Nephron progenitor cell (in vitro differentiated cells): ENCODE measurements around the gene HMGB1.
"Not testable (repeated sequence)": the region's sequence is repeated elsewhere in the genome, so short reads cannot be mapped to it uniquely, and the experiment has no call there.

Source experiments
- DNase-seq: peaks from one replicate; pipeline ENCODE4 v3.0.0; 2021
- H3K27ac Mint-ChIP-seq: 2 replicates; pipeline ENCODE4 v1.8.0; 2021; ENCODE audit warnings: mild to moderate bottlenecking, moderate library complexity, mixed read lengths
- H3K27me3 Mint-ChIP-seq: 2 replicates; pipeline ENCODE4 v1.8.0; 2021; ENCODE audit warnings: mild to moderate bottlenecking, low read depth, mixed read lengths; ENCODE audit not compliant: poor library complexity
- H3K36me3 Mint-ChIP-seq: 2 replicates; pipeline ENCODE4 v1.8.0; 2021; ENCODE audit warnings: low read depth, mixed read lengths
- H3K4me1 Mint-ChIP-seq: 2 replicates; pipeline ENCODE4 v1.8.0; 2021; ENCODE audit warnings: mixed read lengths
- H3K4me3 Mint-ChIP-seq: 2 replicates; pipeline ENCODE4 v1.8.0; 2021; ENCODE audit warnings: mild to moderate bottlenecking, moderate library complexity, mixed read lengths
- H3K9me3 Mint-ChIP-seq: 2 replicates; pipeline ENCODE4 v1.8.0; 2021; ENCODE audit warnings: mild to moderate bottlenecking, moderate library complexity, mixed read lengths
- TF ChIP-seq, protein P1 (sequence below): fragments of 200-600 bp; sonication (generic); IDR thresholded peaks from 2 replicates; pipeline ENCODE4 v1.5.0; 2021; ENCODE audit warnings: antibody characterized with exemption

The HMGB1 gene

DNA sequence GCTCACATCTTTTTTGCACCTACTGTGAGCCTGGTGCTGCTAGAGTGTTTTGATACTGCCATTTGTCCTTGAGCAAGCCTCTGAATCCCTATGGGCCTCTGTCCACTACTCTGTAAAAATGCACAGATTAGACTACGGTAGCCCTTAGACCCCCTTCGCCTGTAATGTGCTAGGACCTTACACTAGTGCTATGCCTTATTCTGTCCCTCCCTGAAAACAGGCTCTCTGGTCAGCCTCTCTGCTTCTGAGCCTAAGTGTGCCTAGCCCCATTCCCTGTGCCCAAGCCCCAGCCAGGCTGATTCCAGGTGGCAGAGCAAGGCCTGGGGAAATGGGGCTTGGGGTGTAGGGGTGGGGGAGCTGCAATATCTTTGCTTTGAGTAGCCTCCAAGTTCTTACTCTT, 10.7 kb downstream of the HMGB1 start:
- DNase-seq: no peak
- Mint-ChIP-seq H3K9me3 (no peaks in the 10 kb centered on the region), H3K36me3 (peaks cover 20% of the 10 kb centered on the region), H3K4me1 (peaks cover 13% of the 10 kb centered on the region), H3K4me3 (no peak overlapping the region), H3K27me3 (peaks cover 8% of the 10 kb centered on the region), H3K27ac (peak overlapping the region; percentile 79)
- TF ChIP-seq, protein P1, sequence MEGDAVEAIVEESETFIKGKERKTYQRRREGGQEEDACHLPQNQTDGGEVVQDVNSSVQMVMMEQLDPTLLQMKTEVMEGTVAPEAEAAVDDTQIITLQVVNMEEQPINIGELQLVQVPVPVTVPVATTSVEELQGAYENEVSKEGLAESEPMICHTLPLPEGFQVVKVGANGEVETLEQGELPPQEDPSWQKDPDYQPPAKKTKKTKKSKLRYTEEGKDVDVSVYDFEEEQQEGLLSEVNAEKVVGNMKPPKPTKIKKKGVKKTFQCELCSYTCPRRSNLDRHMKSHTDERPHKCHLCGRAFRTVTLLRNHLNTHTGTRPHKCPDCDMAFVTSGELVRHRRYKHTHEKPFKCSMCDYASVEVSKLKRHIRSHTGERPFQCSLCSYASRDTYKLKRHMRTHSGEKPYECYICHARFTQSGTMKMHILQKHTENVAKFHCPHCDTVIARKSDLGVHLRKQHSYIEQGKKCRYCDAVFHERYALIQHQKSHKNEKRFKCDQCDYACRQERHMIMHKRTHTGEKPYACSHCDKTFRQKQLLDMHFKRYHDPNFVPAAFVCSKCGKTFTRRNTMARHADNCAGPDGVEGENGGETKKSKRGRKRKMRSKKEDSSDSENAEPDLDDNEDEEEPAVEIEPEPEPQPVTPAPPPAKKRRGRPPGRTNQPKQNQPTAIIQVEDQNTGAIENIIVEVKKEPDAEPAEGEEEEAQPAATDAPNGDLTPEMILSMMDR: no peak

DNA sequence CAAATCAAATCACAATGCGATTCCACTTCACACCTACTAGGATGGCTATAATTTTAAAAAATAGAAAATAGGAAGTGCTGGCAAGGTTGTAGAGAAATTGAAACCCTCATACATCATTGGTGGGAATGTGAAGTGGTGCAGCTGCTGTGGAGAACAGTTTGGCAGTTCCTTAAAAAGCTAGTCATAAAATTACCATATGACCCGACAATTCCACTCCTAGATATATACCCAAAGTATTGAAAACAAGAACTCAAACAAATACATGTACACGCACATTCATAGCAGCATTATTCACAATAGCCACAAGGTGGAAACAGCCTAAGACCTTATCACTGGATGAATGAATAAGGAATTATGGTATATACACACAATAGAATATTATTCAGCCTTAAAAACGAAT, 12.0 kb downstream of the HMGB1 start:
- no peak overlapping the region for H3K4me3 Mint-ChIP-seq
- no peak for DNase-seq
- H3K4me1 Mint-ChIP-seq: peaks cover 4% of the 10 kb centered on the region
- H3K9me3 Mint-ChIP-seq: no peaks in the 10 kb centered on the region
- H3K36me3 Mint-ChIP-seq: peaks cover 8% of the 10 kb centered on the region
- no peak overlapping the region for H3K27ac Mint-ChIP-seq
- peaks cover 12% of the 10 kb centered on the region for H3K27me3 Mint-ChIP-seq
- TF ChIP-seq, protein P1: no peak

DNA sequence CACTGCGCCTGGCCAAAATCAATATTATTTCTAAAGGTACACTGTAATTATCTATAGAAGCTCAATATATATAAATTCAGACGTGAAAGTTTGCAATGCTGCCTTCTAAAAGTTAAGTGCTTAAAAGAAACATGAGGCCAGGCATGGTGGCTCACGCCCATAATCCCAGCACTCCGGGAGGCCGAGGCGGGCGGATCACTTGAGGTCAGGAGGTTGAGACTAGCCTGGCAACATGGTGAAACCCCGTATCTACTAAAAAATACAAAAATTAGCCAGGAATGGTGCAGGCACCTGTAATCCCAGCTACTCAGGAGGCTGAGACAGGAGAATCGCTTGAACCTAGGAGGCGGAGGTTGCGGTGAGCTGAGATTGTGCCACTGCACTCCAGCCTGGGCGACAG, 14.3 kb downstream of the HMGB1 start:
- H3K27ac Mint-ChIP-seq, H3K9me3 Mint-ChIP-seq, H3K4me3 Mint-ChIP-seq, H3K4me1 Mint-ChIP-seq, H3K36me3 Mint-ChIP-seq, DNase-seq: not testable (repeated sequence)
- H3K27me3 Mint-ChIP-seq: peaks cover 12% of the 10 kb centered on the region

DNA sequence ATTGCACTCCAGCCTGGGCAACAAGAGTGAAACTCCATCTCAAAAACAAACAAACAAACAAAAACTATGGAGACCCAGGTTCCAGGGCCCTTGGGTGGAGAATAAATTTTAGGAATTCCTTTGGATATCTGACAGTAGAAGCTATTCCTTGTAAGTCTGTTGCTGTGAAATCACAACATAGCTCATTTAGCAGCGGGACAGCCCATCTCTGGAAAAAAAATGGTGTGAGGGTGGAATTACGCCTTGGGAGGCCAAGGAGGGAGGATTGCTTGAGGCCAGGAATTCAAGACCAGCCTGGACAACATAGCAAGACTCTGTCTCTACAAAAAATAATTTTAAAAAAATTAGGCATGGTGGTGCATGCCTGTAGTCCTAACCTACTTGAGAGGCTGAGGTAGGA, 15.7 kb downstream of the HMGB1 start:
- no peaks in the 10 kb centered on the region for H3K9me3 Mint-ChIP-seq
- no peak for DNase-seq
- no peaks in the 10 kb centered on the region for H3K36me3 Mint-ChIP-seq
- TF ChIP-seq, protein P1: no peak
- no peak overlapping the region for H3K4me3 Mint-ChIP-seq
- peaks cover 20% of the 10 kb centered on the region for H3K4me1 Mint-ChIP-seq
- peaks cover 17% of the 10 kb centered on the region for H3K27me3 Mint-ChIP-seq
- no peak overlapping the region for H3K27ac Mint-ChIP-seq

DNA sequence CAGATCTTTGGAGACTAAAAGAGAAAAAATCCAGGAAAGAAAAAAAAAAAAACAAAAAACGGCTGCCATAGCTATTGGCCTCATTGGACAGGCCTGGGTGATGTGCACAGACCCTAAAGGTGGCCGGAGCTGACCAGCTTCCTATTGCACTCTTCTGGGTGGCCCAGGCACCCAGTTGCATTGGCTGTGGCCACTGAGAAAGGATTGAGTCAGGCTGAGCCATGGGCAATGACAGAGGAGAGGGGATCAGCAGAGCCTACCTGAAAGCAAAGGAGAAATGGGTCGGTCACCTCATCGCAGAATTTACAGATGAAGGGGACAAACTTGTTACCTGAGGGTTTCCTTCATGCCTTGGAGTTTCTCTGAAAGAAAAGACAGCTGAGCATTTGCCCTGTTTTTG, 17.3 kb downstream of the HMGB1 start:
- H3K27me3 Mint-ChIP-seq: peaks cover 14% of the 10 kb centered on the region
- TF ChIP-seq, protein P1: no peak
- H3K4me1 Mint-ChIP-seq: peaks cover 33% of the 10 kb centered on the region
- no peak overlapping the region for H3K27ac Mint-ChIP-seq
- H3K4me3 Mint-ChIP-seq: no peak overlapping the region
- DNase-seq: no peak
- H3K9me3 Mint-ChIP-seq: no peaks in the 10 kb centered on the region
- no peaks in the 10 kb centered on the region for H3K36me3 Mint-ChIP-seq

DNA sequence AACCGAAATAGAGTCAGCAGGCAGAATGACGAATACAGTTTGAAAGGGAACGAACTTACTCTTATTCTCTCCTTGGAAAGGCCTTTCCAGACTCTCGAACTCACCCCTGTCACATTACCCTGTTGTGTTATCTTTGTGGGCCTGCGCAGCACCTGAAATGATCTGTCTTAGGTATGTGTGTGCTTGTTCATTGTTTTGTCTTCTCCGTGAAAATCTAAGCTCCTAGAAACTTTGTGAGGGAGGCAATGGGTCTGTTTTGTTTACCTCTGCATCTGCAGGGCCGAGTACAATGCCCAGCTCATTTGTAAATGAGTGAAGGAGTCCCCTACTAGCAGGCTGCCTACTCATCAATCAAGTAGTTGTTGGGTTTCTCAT, 19.6 kb downstream of the HMGB1 start:
- H3K4me3 Mint-ChIP-seq: peak overlapping the region; percentile 76
- H3K36me3 Mint-ChIP-seq: no peaks in the 10 kb centered on the region
- peaks cover 3% of the 10 kb centered on the region for H3K9me3 Mint-ChIP-seq
- peaks cover 39% of the 10 kb centered on the region for H3K4me1 Mint-ChIP-seq
- no peak for DNase-seq
- peaks cover 9% of the 10 kb centered on the region for H3K27me3 Mint-ChIP-seq
- TF ChIP-seq, protein P1: no peak
- H3K27ac Mint-ChIP-seq: peak overlapping the region; percentile 94
